ENCODE data around the gene DCTN2. TPM values are rescaled to one million over a fixed set of nuclear protein-coding genes. Genes with fewer than 3 reads are reported as not detected.

DCTN2 gene
- total and polyA plus RNA-seq, 4 donors: 28.5 to 66.6 (median 31.2) TPM

- Histone ChIP-seq H3K4me3 (ENCODE audit: low read depth in 1 of 3, low read length in 3 of 3) (no peak overlapping the region), H3K9ac (ENCODE audit: low read depth in 1 of 2, low read length in 2 of 2) (no peak overlapping the region), H3K4me1 (ENCODE audit: control insufficient read depth in 4 of 4, insufficient read depth in 4 of 4, low read length in 3 of 4) (peaks cover 0 to 2% (median 0%) of the 10 kb centered on the region in 4 donors), H3K9me3 (ENCODE audit: control insufficient read depth in 4 of 4, low read length in 3 of 4) (no peaks in the 10 kb centered on the region), H3K36me3 (ENCODE audit: control insufficient read depth in 4 of 4, insufficient read depth in 3 of 4, low read depth in 1 of 4, low read length in 3 of 4) (no peaks in the 10 kb centered on the region), H3K27me3 (ENCODE audit: control insufficient read depth in 4 of 4, insufficient read depth in 4 of 4, low read length in 3 of 4) (no peaks in the 10 kb centered on the region), H3K27ac (ENCODE audit: low read depth in 1 of 2, low read length in 2 of 2) (no peak overlapping the region)
- 89% methylated on average over 2 of the region's 2 CpGs for WGBS
- DNase-seq (ENCODE audit: low spot score): no peak
- TF ChIP-seq TAF1 (conservative IDR thresholded peaks at IDR 0.05) (no peak), EGR1 (IDR thresholded peaks at IDR 0.05; ENCODE audit: low read depth in 2 of 2) (no peak), HNF4G (IDR thresholded peaks at IDR 0.05) (no peak), ZBTB33 (IDR thresholded peaks at IDR 0.05) (no peak), RXRA (IDR thresholded peaks at IDR 0.05) (no peak), FOXA2 (IDR thresholded peaks at IDR 0.05) (no peak), REST (IDR thresholded peaks at IDR 0.05) (no peak), SP1 (IDR thresholded peaks at IDR 0.05) (no peak)
Measured at GRCh38 chr12:57579011-57579410, 32.0 kb upstream of the DCTN2 start.

GRCh38 chr12:57577981-57578758 lies 31.2 kb upstream of the DCTN2 start:
- peaks cover 0 to under 1% (median 0%) of the 10 kb centered on the region in 4 donors for H3K4me1 ChIP-seq (ENCODE audit: control insufficient read depth in 4 of 4, insufficient read depth in 4 of 4, low read length in 3 of 4)
- 87% methylated on average over 12 of the region's 12 CpGs for WGBS
- TF ChIP-seq GABPA (IDR thresholded peaks at IDR 0.05 in 1 of 2, conservative IDR thresholded peaks at IDR 0.05 in 1 of 2) (no peak), RAD21 (IDR thresholded peaks at IDR 0.05) (no peak), ZBTB33 (IDR thresholded peaks at IDR 0.05) (no peak), MAX (IDR thresholded peaks at IDR 0.05) (no peak), CTCF (IDR thresholded peaks at IDR 0.05; ENCODE audit: low read depth, low read length, missing input control) (no peak), RXRA (IDR thresholded peaks at IDR 0.05) (no peak), YY1 (IDR thresholded peaks at IDR 0.05) (no peak), REST (IDR thresholded peaks at IDR 0.05) (no peak)
- H3K27me3 ChIP-seq (ENCODE audit: control insufficient read depth in 4 of 4, insufficient read depth in 4 of 4, low read length in 3 of 4): no peaks in the 10 kb centered on the region
- H3K27ac ChIP-seq (ENCODE audit: low read depth in 1 of 2, low read length in 2 of 2): no peak overlapping the region
- no peak overlapping the region for H3K4me3 ChIP-seq (ENCODE audit: low read depth in 1 of 3, low read length in 3 of 3)
- H3K9me3 ChIP-seq (ENCODE audit: control insufficient read depth in 4 of 4, low read length in 3 of 4): no peaks in the 10 kb centered on the region
- no peak for DNase-seq (ENCODE audit: low spot score)
- H3K36me3 ChIP-seq (ENCODE audit: control insufficient read depth in 4 of 4, insufficient read depth in 3 of 4, low read depth in 1 of 4, low read length in 3 of 4): no peaks in the 10 kb centered on the region
- H3K9ac ChIP-seq (ENCODE audit: low read depth in 1 of 2, low read length in 2 of 2): no peak overlapping the region
